GM12873 (cell line): ENCODE results near the gene PRRT3.
A peak's percentile ranks its signal among the peaks of the same experiment; 100 is the strongest.

Experiments used
- TF ChIP-seq, protein P1 (sequence below): IDR thresholded peaks from 2 replicates; pipeline ENCODE4 v1.5.1; 2012; ENCODE audit warnings: low read depth, mild to moderate bottlenecking, moderate library complexity, low read length, control low read depth; ENCODE audit not compliant: insufficient read depth; ENCODE audit errors: missing control alignments

PRRT3 gene

DNA sequence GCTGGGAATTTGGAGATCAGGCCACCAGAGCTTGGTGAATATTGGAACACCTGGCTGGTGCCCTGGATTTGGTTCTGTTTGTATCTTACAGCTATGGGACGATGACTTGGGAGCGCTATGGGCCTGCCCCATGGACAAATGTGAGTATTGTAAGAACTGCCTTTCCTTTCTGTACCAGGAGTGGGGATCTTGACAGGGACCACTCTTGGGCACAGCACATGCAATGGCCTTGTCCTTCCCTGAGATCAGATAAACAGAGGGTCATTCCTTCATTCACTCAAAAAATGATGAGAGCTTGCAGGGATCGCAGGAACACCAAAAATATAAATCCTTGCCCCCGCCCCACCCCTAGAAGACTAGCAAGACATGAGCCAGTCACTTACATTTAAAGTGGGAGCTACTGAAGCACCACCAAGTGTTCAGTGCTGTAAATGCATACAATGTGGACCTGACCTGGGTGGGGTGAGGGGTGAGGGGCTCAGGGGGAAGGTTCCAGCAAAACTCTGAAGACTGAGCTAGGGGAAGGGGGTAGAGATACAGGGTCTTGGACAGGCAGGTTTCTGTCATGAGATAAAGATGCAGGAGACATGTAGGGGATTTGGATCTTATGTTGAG is 21.3 kb downstream of the PRRT3 start:
- TF ChIP-seq, protein P1, sequence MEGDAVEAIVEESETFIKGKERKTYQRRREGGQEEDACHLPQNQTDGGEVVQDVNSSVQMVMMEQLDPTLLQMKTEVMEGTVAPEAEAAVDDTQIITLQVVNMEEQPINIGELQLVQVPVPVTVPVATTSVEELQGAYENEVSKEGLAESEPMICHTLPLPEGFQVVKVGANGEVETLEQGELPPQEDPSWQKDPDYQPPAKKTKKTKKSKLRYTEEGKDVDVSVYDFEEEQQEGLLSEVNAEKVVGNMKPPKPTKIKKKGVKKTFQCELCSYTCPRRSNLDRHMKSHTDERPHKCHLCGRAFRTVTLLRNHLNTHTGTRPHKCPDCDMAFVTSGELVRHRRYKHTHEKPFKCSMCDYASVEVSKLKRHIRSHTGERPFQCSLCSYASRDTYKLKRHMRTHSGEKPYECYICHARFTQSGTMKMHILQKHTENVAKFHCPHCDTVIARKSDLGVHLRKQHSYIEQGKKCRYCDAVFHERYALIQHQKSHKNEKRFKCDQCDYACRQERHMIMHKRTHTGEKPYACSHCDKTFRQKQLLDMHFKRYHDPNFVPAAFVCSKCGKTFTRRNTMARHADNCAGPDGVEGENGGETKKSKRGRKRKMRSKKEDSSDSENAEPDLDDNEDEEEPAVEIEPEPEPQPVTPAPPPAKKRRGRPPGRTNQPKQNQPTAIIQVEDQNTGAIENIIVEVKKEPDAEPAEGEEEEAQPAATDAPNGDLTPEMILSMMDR = peak; percentile 21

DNA sequence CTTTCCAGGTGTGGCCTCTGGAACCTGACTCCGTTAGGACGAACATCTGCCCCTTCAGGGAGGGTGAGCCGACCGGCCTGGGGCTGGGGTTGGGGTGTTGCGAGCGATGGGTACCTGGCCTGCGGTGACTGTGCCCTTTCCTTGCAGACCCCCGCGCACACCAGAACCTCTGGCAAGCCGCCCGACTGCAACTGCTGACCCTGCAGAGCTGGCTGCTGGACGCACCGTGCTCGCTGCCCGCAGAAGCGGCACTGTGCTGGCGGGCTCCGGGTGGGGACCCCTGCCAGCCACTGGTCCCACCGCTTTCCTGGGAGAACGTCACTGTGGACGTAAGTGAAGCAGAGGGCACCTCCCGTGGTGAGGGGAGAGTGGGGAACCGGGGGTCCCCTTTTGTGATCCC is 24.1 kb downstream of the PRRT3 start:
- TF ChIP-seq, protein P1 = no peak

DNA sequence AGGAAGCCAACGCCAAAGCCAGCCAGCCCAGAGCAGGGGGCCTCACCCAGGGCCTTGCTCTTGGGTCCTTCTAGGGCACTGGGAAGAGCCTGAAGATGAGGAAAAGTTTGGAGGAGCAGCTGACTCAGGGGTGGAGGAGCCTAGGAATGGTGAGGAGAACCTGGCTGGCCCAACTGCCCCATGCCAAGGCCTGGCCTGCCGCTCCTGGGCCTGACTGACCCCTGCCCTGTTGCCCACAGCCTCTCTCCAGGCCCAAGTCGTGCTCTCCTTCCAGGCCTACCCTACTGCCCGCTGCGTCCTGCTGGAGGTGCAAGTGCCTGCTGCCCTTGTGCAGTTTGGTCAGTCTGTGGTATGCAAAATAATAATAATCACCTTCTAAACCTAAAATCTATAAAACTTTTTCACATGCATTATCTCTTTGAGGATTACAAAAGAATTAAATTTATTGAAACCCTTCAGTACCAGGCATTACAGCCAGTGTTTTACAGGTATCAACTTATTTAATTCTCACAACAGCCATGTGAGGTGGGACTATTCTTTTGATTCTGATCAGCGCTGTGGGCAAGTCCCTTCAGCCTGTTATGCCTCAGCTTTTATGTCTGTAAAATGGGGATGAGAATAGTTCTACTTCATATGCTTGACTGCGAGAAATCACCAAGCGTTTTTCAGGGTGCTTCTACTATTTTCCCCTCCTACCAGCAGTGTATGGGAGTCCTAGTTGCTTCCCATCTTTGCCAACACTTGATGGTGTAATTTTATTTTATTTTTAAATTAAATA is 33.8 kb downstream of the PRRT3 start:
- TF ChIP-seq, protein P1 = no peak

DNA sequence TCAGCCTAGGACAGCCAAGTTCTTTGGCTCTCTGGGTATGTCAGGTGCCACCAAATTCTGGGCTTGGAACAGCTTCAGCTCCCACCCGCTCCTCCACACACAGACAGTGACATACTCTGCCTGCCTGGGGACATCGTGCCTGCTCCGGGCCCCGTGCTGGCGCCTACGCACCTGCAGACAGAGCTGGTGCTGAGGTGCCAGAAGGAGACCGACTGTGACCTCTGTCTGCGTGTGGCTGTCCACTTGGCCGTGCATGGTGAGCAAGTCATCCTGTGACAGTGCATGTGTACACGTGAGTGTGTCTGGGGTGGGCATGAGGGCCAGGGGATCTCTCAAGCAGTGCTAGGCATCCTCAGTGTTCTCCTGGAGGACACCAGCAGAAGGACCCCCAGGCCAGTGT is 34.4 kb downstream of the PRRT3 start:
- TF ChIP-seq, protein P1 = no peak

DNA sequence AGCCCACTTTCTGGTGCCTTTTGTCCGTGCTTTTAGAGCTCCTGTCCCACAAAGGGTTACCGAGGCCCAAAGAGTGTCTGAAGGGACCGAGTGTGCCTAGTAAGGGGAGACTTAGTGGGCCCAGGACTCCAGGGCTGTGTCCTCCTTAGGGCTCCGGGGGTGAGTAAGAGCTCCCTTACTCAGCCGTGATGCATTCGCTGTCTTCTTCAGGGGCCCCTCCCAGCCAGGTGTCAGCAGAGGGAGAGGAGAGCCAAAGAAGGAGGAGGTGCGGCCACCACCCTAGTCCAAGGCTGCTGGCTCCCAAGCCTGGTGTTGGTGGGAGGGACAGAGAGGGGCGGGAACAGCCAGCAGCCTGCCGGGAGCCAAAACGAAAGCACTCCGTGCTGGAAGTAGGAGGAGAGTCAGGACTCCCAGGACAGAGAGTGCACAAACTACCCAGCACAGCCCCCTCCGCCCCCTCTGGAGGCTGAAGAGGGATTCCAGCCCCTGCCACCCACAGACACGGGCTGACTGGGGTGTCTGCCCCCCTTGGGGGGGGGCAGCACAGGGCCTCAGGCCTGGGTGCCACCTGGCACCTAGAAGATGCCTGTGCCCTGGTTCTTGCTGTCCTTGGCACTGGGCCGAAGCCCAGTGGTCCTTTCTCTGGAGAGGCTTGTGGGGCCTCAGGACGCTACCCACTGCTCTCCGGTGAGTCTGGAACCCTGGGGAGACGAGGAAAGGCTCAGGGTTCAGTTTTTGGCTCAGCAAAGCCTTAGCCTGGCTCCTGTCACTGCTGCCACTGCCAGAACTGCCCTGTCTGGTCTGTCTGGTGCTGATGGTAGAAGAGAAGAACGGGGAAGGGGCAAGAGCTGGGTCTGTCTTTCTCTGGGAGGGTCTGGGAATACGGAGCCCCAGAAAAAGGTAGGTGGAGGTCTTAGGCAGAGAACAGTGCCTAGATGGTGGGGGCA is 35.2 kb downstream of the PRRT3 start, which contains the start of gene IL17RC:
Gene IL17RC (plus strand): TSS at position 365 of the 947 bp plus-strand sequence. CDS start 218 bp downstream, at position 583.
- TF ChIP-seq, protein P1 = no peak

DNA sequence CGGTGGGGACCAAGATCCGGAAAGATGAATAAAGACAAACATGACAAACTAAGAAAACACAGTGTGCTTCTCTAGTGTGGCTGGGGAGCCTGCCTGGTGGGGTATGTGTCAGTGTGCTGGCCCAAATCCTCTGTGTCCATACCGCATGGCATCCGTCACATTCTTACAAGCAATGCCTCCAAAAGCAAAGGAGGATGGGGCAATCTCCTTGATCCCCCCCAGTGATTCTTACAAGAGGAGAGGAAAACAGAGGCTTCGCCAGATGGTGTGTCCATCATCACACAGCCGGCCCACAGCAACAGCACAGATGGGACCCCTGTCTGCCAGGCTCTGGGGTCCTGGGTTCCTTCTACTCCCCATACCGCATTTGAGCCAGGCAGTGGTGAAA is 35.9 kb downstream of the PRRT3 start:
- TF ChIP-seq, protein P1 = no peak
